Measurements from ENCODE around the gene RFTN1.

Gene RFTN1

DNA sequence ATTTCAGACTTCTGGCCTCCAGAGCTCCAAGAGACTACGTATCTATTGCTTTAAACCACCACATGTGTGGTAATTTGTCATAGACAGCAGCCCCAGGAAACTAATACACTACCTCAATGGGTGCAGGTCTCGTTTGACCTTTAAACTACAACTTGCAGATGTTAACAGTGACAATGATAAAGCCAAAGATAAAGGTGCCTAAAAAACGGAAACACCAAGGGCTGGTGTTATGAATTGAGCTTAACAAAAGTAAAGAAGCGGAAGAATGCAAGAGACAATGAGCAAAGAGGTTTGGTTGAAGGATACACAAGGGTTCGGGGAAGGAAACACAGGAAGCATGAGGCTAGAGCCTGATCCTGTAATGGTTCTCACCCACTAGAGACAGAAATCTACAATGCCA is 50.8 kb downstream of the RFTN1 start:
- DNase-seq = no peak

DNA sequence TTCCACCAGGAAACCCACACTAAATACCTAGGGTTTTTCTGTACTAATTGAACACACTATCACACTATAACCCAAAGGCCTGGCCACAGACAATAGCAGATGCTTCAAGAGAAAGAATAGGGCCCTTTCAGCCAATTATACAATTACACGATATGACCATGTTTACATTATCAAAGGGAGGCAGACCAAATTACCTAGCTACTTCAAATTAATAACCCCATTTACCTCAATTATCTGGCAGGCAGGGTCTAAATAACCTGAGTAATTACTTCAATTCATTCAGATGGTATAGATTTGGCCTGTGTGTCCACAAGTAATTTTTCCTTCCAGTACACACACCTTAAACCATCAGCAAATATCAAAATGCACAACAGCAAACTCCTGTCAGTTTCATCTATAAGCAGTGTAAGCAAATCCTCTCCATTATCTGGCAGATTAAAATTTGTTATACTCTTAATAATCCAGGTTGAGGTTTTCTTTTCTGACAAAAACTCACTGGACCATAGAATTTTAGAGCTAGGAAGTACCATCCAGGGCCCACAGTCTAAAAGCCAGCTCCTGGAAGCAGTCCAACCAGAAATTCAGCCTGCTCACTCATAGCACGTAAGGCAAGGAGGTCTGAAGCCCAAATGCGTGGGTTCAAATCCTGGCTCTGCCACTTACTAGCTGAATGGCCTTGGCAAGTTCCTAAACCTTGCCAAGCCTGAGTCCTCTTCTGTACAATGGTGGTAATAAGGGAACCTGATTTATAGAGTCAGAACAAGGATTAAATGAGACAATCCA is 51.8 kb downstream of the RFTN1 start:
- no peak for DNase-seq

DNA sequence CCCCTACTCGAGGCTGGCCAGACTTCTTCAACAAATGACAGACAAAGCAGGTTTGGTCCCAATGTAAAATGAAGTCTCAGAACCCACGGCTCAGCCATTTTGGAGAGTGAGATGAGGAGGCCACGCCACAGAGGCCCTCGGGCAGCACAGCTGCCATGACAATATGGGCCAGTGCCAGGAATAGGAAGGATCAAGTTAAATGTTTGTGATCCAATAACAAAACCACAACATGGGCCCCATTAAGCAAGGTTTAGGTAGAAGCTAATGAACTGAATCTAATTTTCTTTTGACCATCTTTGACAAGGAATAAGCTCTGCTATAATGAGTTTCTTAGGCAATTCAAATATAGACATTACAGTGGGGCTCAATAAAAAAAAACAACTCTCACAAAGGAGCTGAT is 52.6 kb downstream of the RFTN1 start:
- no peak for DNase-seq

DNA sequence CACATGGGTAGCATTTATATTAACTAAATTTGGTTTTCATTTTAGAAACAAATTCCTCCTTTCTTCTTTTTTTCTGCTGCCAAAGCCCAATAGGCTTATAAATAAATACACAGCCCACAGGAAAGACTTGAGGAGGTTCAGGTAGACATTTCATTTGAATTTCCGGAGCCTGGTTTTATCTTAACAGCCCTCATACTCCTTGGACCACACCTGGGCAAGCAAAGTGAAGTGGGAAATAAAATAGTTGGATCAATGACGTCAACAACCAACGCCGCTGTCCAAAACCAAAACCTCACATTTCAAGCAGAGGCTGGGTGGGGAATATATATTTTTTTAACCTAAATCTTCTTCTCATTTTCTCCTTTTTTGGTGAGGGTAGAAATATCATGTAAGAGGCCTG is 53.2 kb downstream of the RFTN1 start:
- no peak for DNase-seq

DNA sequence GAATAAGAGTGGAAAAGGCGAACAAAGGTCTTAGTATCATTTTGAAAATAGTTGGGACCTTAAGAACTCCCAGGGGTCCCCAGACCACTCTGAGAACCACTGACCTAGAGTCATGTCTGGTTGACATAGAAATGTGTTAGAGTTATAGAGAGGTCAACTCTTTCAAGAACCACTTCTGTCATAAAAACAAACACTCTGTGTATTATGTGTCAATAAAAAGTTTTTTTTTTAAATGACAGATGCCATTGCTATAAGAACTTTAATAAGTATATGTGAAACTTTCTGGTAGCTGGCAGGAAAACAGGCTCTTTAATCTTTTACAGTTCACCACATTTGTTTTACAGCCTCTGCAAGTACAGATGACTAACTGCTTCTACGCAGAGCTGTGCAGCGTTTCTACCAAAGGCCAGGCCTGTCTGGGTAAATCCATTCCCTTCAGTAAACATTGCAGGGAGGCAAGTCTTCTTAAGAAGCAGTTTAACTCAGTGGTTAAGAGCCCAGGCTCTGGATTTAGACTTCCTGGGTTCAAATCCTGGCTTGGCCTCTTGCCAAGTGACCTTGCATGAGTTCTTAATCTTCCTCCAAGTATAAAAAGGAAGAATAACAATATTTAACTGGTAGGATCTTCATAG is 56.6 kb downstream of the RFTN1 start:
- no peak for DNase-seq

DNA sequence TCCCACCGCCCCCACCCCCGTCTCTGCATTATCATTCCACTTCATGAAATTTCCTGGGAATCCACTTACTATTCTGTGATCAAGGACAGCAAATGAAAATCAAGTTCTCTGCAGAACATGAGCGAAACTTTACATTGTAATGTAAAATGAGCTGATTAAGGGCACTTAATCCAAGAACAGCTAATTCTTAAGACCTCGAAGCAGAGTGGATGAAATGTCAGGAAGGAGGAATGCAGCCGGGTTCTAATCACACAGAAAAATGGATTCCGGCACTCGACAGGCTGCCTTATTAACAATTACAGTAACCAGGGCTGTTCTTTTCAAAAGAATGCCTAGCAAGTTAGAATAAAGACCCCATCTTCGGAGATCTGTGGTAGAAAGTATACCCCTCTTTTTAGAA is 57.5 kb downstream of the RFTN1 start:
- no peak for DNase-seq

DNA sequence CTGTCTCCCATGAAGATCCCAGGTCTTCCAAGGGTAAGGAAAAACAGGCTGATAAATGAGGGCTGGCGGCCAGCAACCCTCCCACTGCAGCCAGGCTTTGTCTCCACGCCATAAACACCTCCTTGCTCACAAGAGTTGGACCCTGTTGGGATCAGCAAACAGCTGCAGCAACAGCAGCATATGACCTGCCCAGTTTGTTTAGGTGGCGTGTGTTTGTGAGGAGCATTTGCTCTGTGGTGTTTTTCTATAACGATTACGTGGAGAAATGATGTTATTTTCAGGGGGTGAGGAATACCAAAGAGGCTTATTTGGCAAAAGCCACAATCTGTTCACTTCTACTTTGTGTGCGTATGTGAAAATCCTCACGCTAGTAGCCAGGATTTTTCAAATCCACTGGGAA is 58.5 kb downstream of the RFTN1 start:
- no peak for DNase-seq

DNA sequence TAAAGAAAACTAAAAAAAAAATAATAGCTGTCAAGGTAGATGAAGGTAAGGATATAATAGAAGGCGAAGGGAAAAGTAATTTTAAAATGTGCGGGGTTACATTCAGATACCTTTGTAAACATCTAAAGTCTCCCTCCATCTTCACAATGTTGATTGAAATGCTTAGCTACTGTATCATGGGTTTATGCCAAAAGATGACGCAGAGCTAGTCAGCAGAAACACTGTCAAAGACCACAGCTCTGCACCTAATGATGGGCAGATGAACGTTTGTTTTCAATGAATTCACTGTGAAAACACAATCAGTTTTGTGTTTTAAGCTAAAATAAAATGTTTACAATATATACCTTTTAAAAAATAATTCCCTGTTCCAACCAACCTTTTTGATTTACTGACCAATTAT is 61.2 kb downstream of the RFTN1 start:
- no peak for DNase-seq

DNA sequence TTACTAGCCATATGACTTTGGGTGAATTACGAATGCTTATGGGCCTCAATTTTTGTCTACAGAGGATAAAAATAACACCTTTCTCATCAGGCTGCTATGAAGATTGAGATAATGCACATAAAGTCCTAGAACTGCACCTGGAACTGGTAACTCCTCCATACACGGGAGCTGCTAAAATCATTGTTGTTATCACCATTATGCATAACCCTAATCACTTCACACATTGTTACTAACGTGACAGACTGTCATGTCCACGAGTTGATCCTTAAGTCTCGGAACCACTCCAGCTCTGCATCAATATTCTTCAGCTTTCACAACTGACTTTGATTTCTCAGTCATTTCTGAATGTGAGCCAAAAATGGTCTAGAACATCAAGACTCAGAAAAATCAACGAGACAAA is 64.1 kb downstream of the RFTN1 start:
- DNase-seq = no peak

DNA sequence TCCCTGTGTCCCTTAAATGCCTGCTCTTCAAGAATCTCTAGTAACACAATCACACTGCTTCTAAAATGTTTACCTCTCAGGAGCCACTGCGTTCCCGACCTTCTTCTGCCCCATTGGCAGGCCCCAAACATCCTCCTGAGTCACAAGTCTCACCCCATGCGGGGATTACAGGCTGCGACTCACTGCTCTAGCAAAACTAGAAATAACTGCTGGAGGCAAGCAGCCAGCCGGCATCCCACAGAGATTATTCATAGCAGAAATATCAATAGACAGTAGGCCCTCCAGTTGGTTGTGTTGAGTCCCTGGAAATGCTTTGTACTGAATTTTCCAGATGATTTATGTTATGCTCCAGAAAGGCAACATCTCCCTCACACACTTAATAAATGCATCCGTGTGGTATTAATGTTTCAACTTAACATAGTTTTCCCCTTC is 64.8 kb downstream of the RFTN1 start:
- no peak for DNase-seq

DNA sequence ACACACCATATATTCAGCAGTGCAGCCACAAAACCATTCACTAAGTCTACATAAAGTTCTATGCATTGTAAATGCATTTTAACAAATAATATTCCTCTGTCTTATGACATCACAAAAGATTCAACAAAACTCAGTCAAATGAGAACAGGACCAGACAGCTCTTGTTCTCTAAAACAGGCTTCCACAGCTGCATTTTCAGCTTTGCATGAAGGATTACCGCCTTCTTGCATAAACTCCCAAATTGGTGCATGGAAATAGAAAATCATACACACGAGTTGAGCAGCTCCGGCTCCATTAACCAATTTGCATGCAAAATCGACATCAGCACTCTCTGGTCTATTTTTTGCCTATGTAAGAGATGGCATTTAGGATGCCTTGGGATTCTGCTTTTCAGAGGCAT is 66.4 kb downstream of the RFTN1 start:
- DNase-seq = no peak

DNA sequence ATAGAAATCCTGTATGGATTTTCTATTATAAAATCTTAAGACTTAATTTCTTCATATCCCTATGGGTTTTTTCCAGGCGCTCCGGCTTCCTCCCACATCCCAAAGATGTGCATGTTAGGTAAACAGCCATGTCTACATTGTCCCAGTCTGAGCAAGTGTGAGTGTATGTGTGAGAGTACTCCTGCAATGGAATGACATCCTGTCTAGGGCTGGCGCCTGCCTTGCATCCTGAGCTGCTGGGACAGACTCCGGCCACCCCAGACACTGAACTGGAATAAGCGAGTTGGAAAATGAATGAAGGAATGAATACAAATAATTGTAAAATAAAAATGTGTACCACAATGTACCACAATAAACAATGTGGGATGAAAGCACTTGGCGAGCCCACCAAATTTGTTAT is 69.2 kb downstream of the RFTN1 start:
- no peak for DNase-seq

DNA sequence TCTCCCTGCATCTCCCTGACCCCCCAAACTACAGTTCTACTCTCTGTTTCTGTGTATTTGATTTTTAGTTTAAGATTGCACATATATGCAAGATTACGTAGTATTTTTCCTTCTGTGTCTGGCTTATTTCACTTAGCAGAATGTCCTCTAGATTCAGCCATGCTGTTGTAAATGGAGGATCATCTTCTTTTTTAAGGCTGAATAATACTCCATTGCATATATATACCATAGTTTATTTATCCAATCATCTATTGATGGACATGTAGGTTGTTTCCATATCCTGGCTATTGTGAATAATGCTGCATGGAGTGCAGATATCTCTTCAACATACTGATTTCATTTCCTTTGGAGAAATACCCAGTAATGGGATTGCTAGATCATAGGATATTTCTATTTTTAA is 70.8 kb downstream of the RFTN1 start:
- DNase-seq = no peak

DNA sequence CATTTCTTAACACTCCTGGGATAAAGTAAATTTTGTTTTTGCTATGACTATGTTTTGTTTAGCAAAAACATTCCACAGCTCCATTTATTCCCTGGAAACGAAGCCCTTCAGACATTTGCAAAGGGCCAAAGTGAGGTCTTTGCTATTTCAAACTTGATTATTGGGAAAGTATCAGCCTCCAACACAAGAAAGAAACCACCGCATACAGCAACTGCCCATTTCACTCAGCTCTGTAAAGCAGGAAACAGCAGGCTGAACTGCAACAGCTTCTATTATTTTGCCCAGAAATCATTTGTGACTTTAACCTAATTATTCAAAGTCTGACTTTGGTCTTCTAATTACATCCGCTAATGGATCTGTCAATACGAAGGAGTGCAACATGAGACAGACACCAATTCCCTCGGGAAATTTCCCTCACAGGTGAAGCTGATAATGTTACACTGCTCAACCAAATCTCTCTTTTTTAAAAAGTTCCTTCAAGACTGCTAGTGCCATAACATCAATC is 72.1 kb downstream of the RFTN1 start:
- no peak for DNase-seq

DNA sequence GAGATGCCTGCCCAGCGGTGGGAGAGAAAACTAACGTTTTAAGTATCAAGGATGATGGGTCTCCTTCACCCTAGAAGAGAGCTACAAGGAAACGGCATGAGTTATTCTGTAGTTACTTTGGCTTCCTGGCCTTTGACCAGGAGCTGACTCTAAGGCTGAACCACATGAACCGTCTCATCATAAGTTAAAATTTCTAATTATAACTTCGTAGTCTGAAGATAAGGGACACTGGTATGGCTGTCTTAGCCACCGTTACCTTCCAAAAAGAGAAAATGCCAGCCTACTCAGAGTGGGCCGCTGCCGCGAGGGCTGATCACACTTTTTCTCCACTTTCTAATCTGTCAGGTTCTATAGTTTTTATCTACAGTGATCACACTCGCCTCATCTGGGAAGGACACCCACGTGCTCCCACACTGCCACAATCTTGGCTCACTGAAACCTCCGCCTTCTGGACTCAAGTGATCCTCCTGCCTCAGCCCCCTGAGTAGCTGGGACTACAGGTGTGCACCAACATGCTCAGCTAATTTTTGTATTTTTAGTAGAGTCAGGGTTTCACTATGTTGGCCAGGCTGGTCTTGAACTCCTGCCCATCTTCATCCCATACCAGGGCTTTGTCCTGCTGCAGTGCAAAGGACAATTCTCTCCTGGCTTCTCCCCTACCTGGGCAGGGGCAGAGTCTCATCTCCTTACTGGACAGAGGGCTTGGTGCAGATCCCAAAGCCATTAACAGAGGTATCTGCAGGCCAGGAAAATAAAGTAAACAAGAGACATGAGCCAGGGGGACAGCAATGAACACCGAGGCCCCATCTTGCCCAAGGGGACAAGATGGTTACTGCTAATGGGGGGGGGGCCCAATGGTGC is 73.4 kb downstream of the RFTN1 start:
- no peak for DNase-seq

DNA sequence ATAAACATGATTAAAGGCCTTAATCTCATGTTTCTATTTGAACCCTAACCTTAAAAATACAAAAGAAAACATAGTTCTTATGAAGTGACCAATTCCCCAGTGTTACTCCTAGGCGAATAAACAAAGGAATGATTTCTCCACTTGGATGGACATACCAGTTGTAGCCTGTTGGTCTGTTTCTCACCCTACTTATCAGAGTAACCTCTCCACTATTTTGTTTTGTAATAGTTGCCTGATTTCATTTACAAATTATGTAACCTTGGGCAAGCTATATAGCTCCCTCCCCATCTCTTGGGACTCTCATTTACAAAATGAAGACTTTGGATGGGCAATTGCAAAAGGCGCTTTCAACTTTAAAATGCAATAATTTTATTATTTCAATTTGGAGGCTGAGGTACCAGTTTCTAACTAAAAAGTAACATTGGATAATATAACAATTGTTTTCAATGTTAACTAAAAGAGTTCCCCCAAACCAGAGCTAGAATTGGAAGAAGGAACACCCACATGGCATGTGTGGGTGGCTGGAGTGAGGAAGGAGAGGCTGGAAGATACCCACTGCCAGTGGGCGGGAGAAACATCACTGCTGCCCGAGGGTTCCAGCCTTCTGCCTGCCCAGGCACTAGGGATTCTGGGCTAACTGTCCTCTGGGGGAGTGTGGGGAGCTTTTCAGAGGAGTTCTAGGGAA is 74.2 kb downstream of the RFTN1 start:
- DNase-seq = no peak

DNA sequence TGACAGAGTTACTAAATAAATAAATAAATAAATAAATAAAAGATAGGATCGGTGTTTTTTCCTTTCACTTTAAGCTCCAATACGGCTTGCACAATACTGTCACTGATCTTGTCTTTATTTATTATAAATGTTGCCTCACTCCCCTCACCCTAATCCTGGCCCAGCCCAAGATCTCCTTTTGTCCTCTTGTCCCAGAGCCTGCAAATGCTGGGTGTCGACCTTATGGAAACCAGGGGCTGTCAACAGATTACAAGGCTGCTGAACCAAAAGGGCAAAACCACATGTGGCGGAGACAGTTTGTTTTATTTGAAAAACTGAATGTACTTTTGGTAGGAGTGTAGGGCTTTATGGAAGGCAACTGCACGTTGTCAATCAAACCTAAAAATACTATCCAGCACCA is 75.9 kb downstream of the RFTN1 start:
- DNase-seq = no peak

DNA sequence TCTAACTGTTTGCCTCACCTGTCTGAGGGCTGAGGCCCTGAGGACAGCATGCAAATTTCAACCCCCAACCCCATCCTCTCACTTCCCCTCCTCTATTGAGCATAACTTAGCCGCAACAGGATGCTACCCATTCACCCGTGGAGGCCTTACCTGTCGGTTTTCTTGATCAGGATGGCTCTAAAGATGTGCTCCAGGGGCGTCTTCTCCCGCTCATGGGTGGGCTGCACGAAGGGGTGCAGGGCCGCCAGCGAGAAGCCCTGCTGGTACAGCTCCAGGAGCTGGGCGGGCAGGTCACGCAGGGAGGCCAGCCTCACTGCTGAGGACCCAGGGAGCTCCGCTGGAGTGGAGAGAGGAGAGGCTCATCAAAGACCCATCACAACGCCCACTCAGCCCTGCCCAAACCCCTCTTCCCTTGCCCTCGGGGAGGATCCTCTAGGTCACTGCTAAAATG is 79.8 kb downstream of the RFTN1 start:
- no peak for DNase-seq

DNA sequence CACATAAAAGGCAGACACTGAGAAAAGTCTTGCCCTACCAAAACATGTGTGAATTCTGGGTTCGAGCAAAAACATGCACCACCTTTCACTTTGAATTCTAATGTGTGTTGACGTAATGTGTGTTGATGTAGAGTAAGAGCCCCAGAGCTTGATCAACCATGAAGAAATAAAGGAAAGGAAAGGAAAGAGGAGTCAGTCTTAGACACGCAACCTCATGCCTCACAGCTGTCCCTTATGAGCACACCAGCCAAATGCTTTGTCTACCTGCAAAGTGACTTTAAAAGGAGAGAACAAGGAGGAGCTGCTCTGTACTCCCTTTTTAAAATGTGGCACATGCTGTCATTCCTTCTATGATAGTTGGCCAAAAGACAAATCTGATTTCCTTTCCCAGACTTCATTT is 80.8 kb downstream of the RFTN1 start:
- DNase-seq = no peak

DNA sequence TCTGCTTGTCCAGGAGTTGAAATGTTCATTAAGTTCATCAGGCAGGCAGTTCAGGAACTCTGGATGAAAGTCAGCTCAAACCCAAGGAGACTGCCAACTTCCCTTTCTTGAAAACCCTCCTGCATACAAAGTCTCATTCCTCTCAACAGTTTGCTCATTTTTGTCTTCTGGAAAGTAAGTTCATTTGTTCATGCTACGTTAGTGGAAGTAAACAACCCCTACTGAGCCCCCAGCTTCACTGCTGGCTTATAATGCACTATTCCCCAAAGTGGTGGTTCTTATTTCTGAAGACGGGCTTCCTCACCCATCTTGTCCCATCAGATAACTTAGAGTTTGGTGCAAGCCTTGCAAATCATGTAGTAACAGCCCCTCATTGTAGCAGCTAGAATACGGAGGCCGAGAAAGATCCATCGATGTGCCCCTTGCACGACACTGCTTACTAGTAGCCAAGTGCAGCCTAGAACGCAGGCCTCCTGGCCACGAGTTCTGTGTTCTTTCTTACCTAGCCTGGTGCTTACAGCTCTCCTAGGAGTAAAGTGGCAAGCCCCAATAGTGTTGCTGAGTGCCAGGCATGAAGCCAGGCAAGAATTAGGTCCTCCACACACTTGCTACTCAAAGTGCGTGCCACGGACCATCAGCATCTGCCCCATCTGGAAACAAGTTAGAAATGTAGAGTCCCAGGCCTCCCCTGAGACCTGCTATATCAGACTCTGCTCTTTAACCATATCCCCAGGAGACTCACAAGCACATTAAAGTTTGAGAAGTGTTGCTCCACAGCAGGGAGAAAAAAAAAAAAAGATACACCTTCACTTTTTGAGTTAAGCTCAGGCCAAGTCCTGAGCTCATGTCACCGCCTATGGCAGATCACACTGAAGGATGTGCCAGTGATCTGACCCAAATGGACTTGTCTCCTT is 82.5 kb downstream of the RFTN1 start:
- DNase-seq = no peak

DNA sequence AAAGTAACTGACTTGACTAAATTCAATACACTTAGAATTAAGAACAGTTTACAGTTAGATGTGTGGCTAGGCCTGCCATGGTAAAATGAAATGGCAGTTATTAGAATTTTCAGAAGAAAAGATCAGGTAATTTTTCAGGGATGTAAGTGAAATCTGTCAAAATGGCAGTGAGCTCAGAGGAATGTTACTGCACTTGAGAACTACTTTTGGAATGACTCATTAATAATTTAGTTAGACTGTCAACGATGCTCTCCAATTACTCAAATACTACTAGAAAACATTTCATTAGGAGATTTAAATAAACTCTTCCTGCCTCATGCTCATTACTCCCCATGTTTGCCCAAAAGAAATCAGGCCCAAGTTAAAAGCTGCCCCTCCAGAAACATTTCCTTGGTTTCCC is 84.4 kb downstream of the RFTN1 start:
- no peak for DNase-seq

DNA sequence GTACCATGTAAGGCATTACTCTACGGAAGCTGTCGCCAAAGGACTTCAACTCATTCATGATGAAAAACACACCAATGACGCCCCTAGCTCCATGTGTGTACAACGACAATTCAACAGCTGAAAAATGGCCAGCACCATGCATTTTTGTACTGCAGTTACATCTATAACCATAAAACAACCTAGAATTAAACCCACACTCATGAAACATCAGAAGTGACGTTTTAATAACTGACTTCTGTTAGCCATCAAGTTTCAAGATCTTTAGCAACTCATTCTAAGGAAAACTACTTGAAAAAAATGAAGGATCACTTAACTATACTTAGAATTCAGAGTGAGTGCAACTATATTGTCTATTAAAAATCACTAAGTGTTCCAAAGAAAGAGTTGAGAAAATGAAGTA is 84.9 kb downstream of the RFTN1 start:
- DNase-seq = no peak
